Neural cell (in vitro differentiated cells): ENCODE results near the gene GCNT1. TPM values are rescaled to one million over a fixed set of nuclear protein-coding genes. Genes with fewer than 3 reads are reported as not detected.

Experiments
- H2AFZ ChIP-seq: fragments of 200-600, 300-800 bp; sonication (generic), shearing (Covaris generic); 2 replicates; pipeline ENCODE4 v1.6.0; 2014; ENCODE audit warnings: low read depth, mild to moderate bottlenecking, antibody characterized with exemption, low read length, moderate library complexity
- H3F3A ChIP-seq: fragments of 200-600 bp; shearing (Covaris generic); 2 replicates; pipeline ENCODE4 v1.6.1; 2016; ENCODE audit warnings: mild to moderate bottlenecking, moderate library complexity, mixed read lengths, antibody characterized with exemption, low read length; ENCODE audit not compliant: insufficient read depth, poor library complexity, severe bottlenecking
- H3K27ac ChIP-seq: fragments of 200-600, 300-800 bp; sonication (generic), shearing (Covaris generic); 2 replicates; pipeline ENCODE4 v1.5.1; 2014; ENCODE audit warnings: mild to moderate bottlenecking, low read length, moderate library complexity
- H3K27me3 ChIP-seq: fragments of 300-800, 200-600 bp; sonication (generic), shearing (Covaris generic); 2 replicates; pipeline ENCODE4 v1.6.0; 2014; ENCODE audit warnings: mild to moderate bottlenecking, low read depth, low read length, moderate library complexity; ENCODE audit not compliant: insufficient read depth
- H3K36me3 ChIP-seq: fragments of 300-800, 200-600 bp; sonication (generic), shearing (Covaris generic); 2 replicates; pipeline ENCODE4 v1.5.1; 2014; ENCODE audit warnings: mild to moderate bottlenecking, antibody characterized with exemption, low read length, moderate library complexity; ENCODE audit not compliant: insufficient read depth
- H3K4me2 ChIP-seq: fragments of 300-800, 200-600 bp; sonication (generic), shearing (Covaris generic); 2 replicates; pipeline ENCODE4 v1.6.0; 2014; ENCODE audit warnings: mild to moderate bottlenecking, low read length
- H3K4me3 ChIP-seq: fragments of 300-800, 200-600 bp; sonication (generic), shearing (Covaris generic); 2 replicates; pipeline ENCODE4 v1.5.1; 2014; ENCODE audit warnings: mild to moderate bottlenecking, low read length, moderate library complexity
- H3K79me2 ChIP-seq: fragments of 200-600 bp; shearing (Covaris generic); replicated peaks from 2 replicates; pipeline ENCODE4 v1.6.0; 2014; ENCODE audit warnings: mild to moderate bottlenecking, low read length, moderate library complexity; ENCODE audit not compliant: insufficient read depth
- H3K9ac ChIP-seq: fragments of 300-800, 200-600 bp; sonication (generic), shearing (Covaris generic); 2 replicates; pipeline ENCODE4 v1.6.1; 2016; ENCODE audit warnings: mild to moderate bottlenecking, low read length, mixed read lengths
- H3K9me2 ChIP-seq: fragments of 200-600 bp; shearing (Covaris generic); 2 replicates; pipeline ENCODE4 v1.6.1; 2016; ENCODE audit warnings: mild to moderate bottlenecking, low read length, mixed read lengths; ENCODE audit not compliant: insufficient read depth
- H3K9me3 ChIP-seq: fragments of 200-600, 300-800 bp; sonication (generic), shearing (Covaris generic); 2 replicates; pipeline ENCODE4 v1.6.1; 2016; ENCODE audit warnings: mild to moderate bottlenecking, mixed run types, low read length, moderate library complexity, mixed read lengths
- H4K20me1 ChIP-seq: fragments of 200-600 bp; shearing (Covaris generic); 2 replicates; pipeline ENCODE4 v1.6.1; 2016; ENCODE audit warnings: mild to moderate bottlenecking, mixed run types; ENCODE audit not compliant: insufficient read depth
- EP300 ChIP-seq: fragments of 450-650 bp; conservative IDR thresholded peaks from 2 replicates; pipeline ENCODE4 v1.6.1; 2014; ENCODE audit warnings: antibody characterized with exemption, mild to moderate bottlenecking, moderate library complexity; ENCODE audit not compliant: poor library complexity, severe bottlenecking
- EZH2 ChIP-seq: fragments of 200-600, 300-800 bp; shearing (Covaris generic), sonication (generic); IDR thresholded peaks from 2 replicates; pipeline ENCODE4 v1.6.1; 2014; ENCODE audit warnings: antibody characterized with exemption, low read length, borderline replicate concordance, mild to moderate bottlenecking; ENCODE audit not compliant: insufficient read depth, poor library complexity, severe bottlenecking
- MXI1 ChIP-seq: fragments of 450-650 bp; conservative IDR thresholded peaks from 2 replicates; pipeline ENCODE4 v1.6.1; 2014; ENCODE audit warnings: antibody characterized with exemption, mild to moderate bottlenecking; ENCODE audit not compliant: poor library complexity, severe bottlenecking
- POLR2AphosphoS5 ChIP-seq: IDR thresholded peaks from 2 replicates; pipeline ENCODE4 v1.6.1; 2012
- RAD21 ChIP-seq: fragments of 450-650 bp; conservative IDR thresholded peaks from 2 replicates; pipeline ENCODE4 v1.6.1; 2014; ENCODE audit warnings: antibody characterized with exemption, mild to moderate bottlenecking, moderate library complexity
- SMC3 ChIP-seq: fragments of 450-650 bp; conservative IDR thresholded peaks from 2 replicates; pipeline ENCODE4 v1.6.1; 2014; ENCODE audit warnings: antibody characterized with exemption, mild to moderate bottlenecking, moderate library complexity; ENCODE audit not compliant: poor library complexity
- TAF1 ChIP-seq: IDR thresholded peaks from 2 replicates; pipeline ENCODE4 v1.6.1; 2012; ENCODE audit warnings: low read depth
- polyA minus RNA-seq: library from RNA; depleted of rRNA, polyadenylated mRNA; stranded (reverse); fragments of >200 nt; gene quantifications from 2 replicates; pipeline ENCODE4 v1.2.3, GENCODE V29; 2014
- polyA plus RNA-seq: library from polyadenylated mRNA; depleted of rRNA; stranded (reverse); fragments of >200 nt; gene quantifications from 2 replicates; pipeline ENCODE4 v1.2.3, GENCODE V29; 2014
- TF ChIP-seq, protein P1 (sequence below): fragments of 450-650 bp; IDR thresholded peaks from 2 replicates; pipeline ENCODE4 v1.5.1; 2014; ENCODE audit warnings: antibody characterized with exemption, mild to moderate bottlenecking, moderate library complexity; ENCODE audit not compliant: poor library complexity, severe bottlenecking
- TF ChIP-seq, protein P2 (sequence below): IDR thresholded peaks from 2 replicates; pipeline ENCODE4 v1.6.1; 2012; ENCODE audit warnings: borderline replicate concordance

Gene GCNT1
- polyA plus RNA-seq (0.22 and 1.7 TPM in 2 replicates), polyA minus RNA-seq (0.81 and 0.97 TPM in 2 replicates)

DNA sequence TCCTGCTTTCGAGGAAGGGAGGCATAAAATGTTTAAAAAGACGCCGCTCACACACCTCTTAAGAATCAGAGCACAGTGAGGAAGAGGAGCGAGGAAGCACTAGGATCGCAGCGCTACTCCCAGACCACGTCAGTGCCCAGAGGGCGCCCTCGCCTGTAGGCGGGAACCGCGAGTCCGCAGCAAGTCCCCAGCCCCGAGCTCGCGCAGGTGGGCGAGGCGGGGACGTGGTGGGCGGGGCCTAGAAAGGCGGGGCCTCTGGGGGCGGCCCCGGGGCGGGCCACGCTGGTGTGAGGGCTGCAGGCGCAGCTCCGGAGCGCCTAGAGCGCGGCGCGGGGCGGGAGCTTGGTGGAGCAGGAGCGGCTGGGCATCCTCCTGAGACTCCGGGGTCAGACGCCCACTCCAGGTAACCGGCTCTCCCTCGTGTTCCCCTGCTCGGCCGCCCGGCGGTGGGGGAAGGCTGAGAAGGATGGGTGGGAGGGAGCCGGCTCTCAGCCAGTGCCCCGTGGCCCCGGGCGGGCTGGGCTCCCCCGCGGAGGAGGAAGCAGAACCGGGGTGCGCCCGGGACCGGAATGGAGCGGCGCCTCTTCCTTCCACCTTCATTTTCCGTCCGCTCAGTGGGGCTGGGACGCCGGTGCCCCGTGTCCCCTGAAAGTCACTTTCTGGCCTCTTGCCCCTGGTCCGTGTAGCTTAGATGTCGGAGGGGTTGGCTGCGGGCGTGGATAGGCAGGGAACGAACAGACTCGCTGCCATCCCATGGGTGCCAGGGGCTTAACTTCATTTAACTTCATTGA is at the start of gene GCNT1:
Gene GCNT1 (plus strand): TSS at position 280 of the 791 bp plus-strand sequence. CDS start 43,200 bp downstream, outside the sequence.
- no peak within 1 kb of the TSS for H2AFZ ChIP-seq
- TF ChIP-seq, protein P1, sequence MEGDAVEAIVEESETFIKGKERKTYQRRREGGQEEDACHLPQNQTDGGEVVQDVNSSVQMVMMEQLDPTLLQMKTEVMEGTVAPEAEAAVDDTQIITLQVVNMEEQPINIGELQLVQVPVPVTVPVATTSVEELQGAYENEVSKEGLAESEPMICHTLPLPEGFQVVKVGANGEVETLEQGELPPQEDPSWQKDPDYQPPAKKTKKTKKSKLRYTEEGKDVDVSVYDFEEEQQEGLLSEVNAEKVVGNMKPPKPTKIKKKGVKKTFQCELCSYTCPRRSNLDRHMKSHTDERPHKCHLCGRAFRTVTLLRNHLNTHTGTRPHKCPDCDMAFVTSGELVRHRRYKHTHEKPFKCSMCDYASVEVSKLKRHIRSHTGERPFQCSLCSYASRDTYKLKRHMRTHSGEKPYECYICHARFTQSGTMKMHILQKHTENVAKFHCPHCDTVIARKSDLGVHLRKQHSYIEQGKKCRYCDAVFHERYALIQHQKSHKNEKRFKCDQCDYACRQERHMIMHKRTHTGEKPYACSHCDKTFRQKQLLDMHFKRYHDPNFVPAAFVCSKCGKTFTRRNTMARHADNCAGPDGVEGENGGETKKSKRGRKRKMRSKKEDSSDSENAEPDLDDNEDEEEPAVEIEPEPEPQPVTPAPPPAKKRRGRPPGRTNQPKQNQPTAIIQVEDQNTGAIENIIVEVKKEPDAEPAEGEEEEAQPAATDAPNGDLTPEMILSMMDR = peak; percentile 43
- TF ChIP-seq EP300 (no peak), MXI1 (no peak), TAF1 (no peak), SMC3 (peak; percentile 31), RAD21 (peak; percentile 37), POLR2AphosphoS5 (no peak)
- H3K9ac ChIP-seq = peak within 1 kb of the TSS; percentile 40
- H3F3A ChIP-seq = peaks cover 2% of the 10 kb centered on the region
- H3K9me3 ChIP-seq = no peaks in the 10 kb centered on the region
- no peaks in the 10 kb centered on the region for H3K79me2 ChIP-seq
- H4K20me1 ChIP-seq = no peaks in the 10 kb centered on the region
- no peaks in the 10 kb centered on the region for H3K9me2 ChIP-seq
- H3K27me3 ChIP-seq = peaks cover 14% of the 10 kb centered on the region
- no peaks in the 10 kb centered on the region for H3K36me3 ChIP-seq
- peak within 1 kb of the TSS; percentile 82 for H3K4me3 ChIP-seq
- no peak within 1 kb of the TSS for H3K27ac ChIP-seq
- peak within 1 kb of the TSS; percentile 74 for H3K4me2 ChIP-seq

- Histone ChIP-seq H3K79me2 (no peaks in the 10 kb centered on the region), H3K9me2 (no peaks in the 10 kb centered on the region), H3K4me2 (no peak overlapping the region), H3K9ac (no peak overlapping the region), H3F3A (no peaks in the 10 kb centered on the region), H4K20me1 (no peaks in the 10 kb centered on the region), H3K9me3 (peaks cover 7% of the 10 kb centered on the region), H3K27ac (no peak overlapping the region), H3K4me3 (no peak overlapping the region), H3K36me3 (no peaks in the 10 kb centered on the region), H3K27me3 (no peaks in the 10 kb centered on the region), H2AFZ (no peak overlapping the region)
- TF ChIP-seq RAD21 (no peak), TAF1 (no peak), EZH2 (no peak)
- TF ChIP-seq, protein P2, sequence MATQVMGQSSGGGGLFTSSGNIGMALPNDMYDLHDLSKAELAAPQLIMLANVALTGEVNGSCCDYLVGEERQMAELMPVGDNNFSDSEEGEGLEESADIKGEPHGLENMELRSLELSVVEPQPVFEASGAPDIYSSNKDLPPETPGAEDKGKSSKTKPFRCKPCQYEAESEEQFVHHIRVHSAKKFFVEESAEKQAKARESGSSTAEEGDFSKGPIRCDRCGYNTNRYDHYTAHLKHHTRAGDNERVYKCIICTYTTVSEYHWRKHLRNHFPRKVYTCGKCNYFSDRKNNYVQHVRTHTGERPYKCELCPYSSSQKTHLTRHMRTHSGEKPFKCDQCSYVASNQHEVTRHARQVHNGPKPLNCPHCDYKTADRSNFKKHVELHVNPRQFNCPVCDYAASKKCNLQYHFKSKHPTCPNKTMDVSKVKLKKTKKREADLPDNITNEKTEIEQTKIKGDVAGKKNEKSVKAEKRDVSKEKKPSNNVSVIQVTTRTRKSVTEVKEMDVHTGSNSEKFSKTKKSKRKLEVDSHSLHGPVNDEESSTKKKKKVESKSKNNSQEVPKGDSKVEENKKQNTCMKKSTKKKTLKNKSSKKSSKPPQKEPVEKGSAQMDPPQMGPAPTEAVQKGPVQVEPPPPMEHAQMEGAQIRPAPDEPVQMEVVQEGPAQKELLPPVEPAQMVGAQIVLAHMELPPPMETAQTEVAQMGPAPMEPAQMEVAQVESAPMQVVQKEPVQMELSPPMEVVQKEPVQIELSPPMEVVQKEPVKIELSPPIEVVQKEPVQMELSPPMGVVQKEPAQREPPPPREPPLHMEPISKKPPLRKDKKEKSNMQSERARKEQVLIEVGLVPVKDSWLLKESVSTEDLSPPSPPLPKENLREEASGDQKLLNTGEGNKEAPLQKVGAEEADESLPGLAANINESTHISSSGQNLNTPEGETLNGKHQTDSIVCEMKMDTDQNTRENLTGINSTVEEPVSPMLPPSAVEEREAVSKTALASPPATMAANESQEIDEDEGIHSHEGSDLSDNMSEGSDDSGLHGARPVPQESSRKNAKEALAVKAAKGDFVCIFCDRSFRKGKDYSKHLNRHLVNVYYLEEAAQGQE = no peak
Observed at GRCh38 chr9:76412638-76413037, 46.3 kb upstream of the GCNT1 start.
